CD4-positive, alpha-beta T cell treated with Interleukin-15 for 1 hour (primary cell): Measurements from ENCODE around the gene KCNJ6.
"Not testable (repeated sequence)": the region's sequence is repeated elsewhere in the genome, so short reads cannot be mapped to it uniquely, and the experiment has no call there.

ENCODE experiments used
- DNase-seq: peaks from one replicate; pipeline ENCODE4 v3.0.0-alpha.2; 2020

The KCNJ6 gene

GRCh38 chr21:37669249-37669648, 247.0 kb downstream of the KCNJ6 start:
- no peak for DNase-seq

GRCh38 chr21:37668462-37669239, 247.6 kb downstream of the KCNJ6 start:
- DNase-seq: no peak

GRCh38 chr21:37667380-37667779, 248.9 kb downstream of the KCNJ6 start:
- no peak for DNase-seq

GRCh38 chr21:37665230-37666024, 250.8 kb downstream of the KCNJ6 start:
- no peak for DNase-seq

GRCh38 chr21:37662227-37662626, 254.0 kb downstream of the KCNJ6 start:
- DNase-seq: not testable (repeated sequence)

GRCh38 chr21:37660709-37661108, 255.5 kb downstream of the KCNJ6 start:
- DNase-seq: no peak

- DNase-seq: no peak
Measured at GRCh38 chr21:37659874-37660273, 256.4 kb downstream of the KCNJ6 start.

GRCh38 chr21:37658817-37659458, 257.3 kb downstream of the KCNJ6 start:
- DNase-seq: no peak

GRCh38 chr21:37658121-37658816, 258.0 kb downstream of the KCNJ6 start:
- DNase-seq: no peak

GRCh38 chr21:37656899-37657298, 259.4 kb downstream of the KCNJ6 start:
- no peak for DNase-seq

- DNase-seq: no peak
Measured at GRCh38 chr21:37655611-37656300, 260.5 kb downstream of the KCNJ6 start.

- no peak for DNase-seq
Measured at GRCh38 chr21:37654596-37654995, 261.7 kb downstream of the KCNJ6 start.

- no peak for DNase-seq
Measured at GRCh38 chr21:37653201-37653600, 263.1 kb downstream of the KCNJ6 start.

GRCh38 chr21:37647781-37648180, 268.5 kb downstream of the KCNJ6 start:
- no peak for DNase-seq

GRCh38 chr21:37646761-37647160, 269.5 kb downstream of the KCNJ6 start:
- DNase-seq: not testable (repeated sequence)

GRCh38 chr21:37645848-37646247, 270.4 kb downstream of the KCNJ6 start:
- no peak for DNase-seq

GRCh38 chr21:37644636-37645035, 271.6 kb downstream of the KCNJ6 start:
- no peak for DNase-seq

- not testable (repeated sequence) for DNase-seq
Measured at GRCh38 chr21:37643862-37644261, 272.4 kb downstream of the KCNJ6 start.

GRCh38 chr21:37642493-37642892, 273.8 kb downstream of the KCNJ6 start:
- DNase-seq: no peak

GRCh38 chr21:37639756-37640155, 276.5 kb downstream of the KCNJ6 start:
- DNase-seq: no peak

- DNase-seq: no peak
Measured at GRCh38 chr21:37636152-37636860, 280.0 kb downstream of the KCNJ6 start.
